WTC11 (cell line): ENCODE data around the gene IQCF6. TPM values are rescaled to one million over a fixed set of nuclear protein-coding genes. Genes with fewer than 3 reads are reported as not detected.

Source experiments
- JAZF1 ChIP-seq: fragments of 250-450 bp; sonication (Bioruptor Pico); IDR thresholded peaks from 2 replicates; pipeline ENCODE4 v1.9.0; 2021; ENCODE audit warnings: moderate library complexity, mild to moderate bottlenecking, inconsistent platforms
- JUN ChIP-seq: sonication (generic); formaldehyde crosslinking; IDR thresholded peaks from 2 replicates; pipeline ENCODE4 v1.8.0; 2023; ENCODE audit warnings: mild to moderate bottlenecking, missing genetic modification reagents
- MYBL2 ChIP-seq: sonication (generic); formaldehyde crosslinking; IDR thresholded peaks from 2 replicates; pipeline ENCODE4 v1.8.1; 2023; ENCODE audit warnings: mild to moderate bottlenecking, moderate library complexity, missing genetic modification reagents
- NFE2L1 ChIP-seq: sonication (generic); formaldehyde crosslinking; IDR thresholded peaks from 2 replicates; pipeline ENCODE4 v1.8.1; 2023; ENCODE audit warnings: missing genetic modification reagents
- NR1H2 ChIP-seq: sonication (generic); formaldehyde crosslinking; IDR thresholded peaks from 2 replicates; pipeline ENCODE4 v1.9.0; 2021; ENCODE audit warnings: mild to moderate bottlenecking, moderate library complexity, missing genetic modification reagents
- NR2C2 ChIP-seq: sonication (generic); formaldehyde crosslinking; IDR thresholded peaks from 2 replicates; pipeline ENCODE4 v1.8.0; 2022; ENCODE audit warnings: mild to moderate bottlenecking, missing genetic modification reagents
- TEAD4 ChIP-seq: sonication (generic); formaldehyde crosslinking; IDR thresholded peaks from 2 replicates; pipeline ENCODE4 v1.8.0; 2022; ENCODE audit warnings: mild to moderate bottlenecking, missing genetic modification reagents
- ZNF263 ChIP-seq: sonication (generic); formaldehyde crosslinking; IDR thresholded peaks from 2 replicates; pipeline ENCODE4 v1.8.1; 2022; ENCODE audit warnings: low read depth, mild to moderate bottlenecking, moderate library complexity, missing genetic modification reagents
- total RNA-seq: library from RNA; stranded (reverse); gene quantifications from 3 replicates; pipeline ENCODE4 v1.2.3, GENCODE V29; 2021
- TF ChIP-seq, protein P1 (sequence below): fragments of 200-600 bp; IDR thresholded peaks from 2 replicates; pipeline ENCODE4 v1.8.0; 2022; ENCODE audit warnings: antibody characterized with exemption
- TF ChIP-seq, protein P2 (sequence below): fragments of 250-450 bp; sonication (Bioruptor Pico); conservative IDR thresholded peaks from 2 replicates; pipeline ENCODE4 v1.9.0; 2021; ENCODE audit warnings: mild to moderate bottlenecking
- TF ChIP-seq, protein P3 (sequence below): fragments of 250-450 bp; sonication (Bioruptor Pico); IDR thresholded peaks from 2 replicates; pipeline ENCODE4 v1.9.0; 2021; ENCODE audit warnings: moderate library complexity, mild to moderate bottlenecking, inconsistent platforms, borderline replicate concordance
- TF ChIP-seq, protein P4 (sequence below): fragments of 250-450 bp; sonication (Bioruptor Pico); IDR thresholded peaks from 2 replicates; pipeline ENCODE4 v1.9.0; 2021; ENCODE audit warnings: mild to moderate bottlenecking
- TF ChIP-seq, protein P5 (sequence below): sonication (generic); formaldehyde crosslinking; IDR thresholded peaks from 2 replicates; pipeline ENCODE4 v1.8.0; 2022; ENCODE audit warnings: mild to moderate bottlenecking, missing genetic modification reagents
- TF ChIP-seq, protein P6 (sequence below): fragments of 250-450 bp; sonication (Bioruptor Pico); IDR thresholded peaks from 2 replicates; pipeline ENCODE4 v1.9.0; 2021; ENCODE audit warnings: mild to moderate bottlenecking, borderline replicate concordance
- TF ChIP-seq, protein P7 (sequence below): sonication (generic); formaldehyde crosslinking; IDR thresholded peaks from 2 replicates; pipeline ENCODE4 v1.8.1; 2023; ENCODE audit warnings: mild to moderate bottlenecking, missing genetic modification reagents, moderate library complexity
- TF ChIP-seq, protein P8 (sequence below): sonication (generic); formaldehyde crosslinking; IDR thresholded peaks from 2 replicates; pipeline ENCODE4 v1.8.0; 2023; ENCODE audit warnings: missing genetic modification reagents, mild to moderate bottlenecking, borderline replicate concordance
- TF ChIP-seq, protein P9 (sequence below): fragments of 250-450 bp; sonication (Bioruptor Pico); IDR thresholded peaks from 2 replicates; pipeline ENCODE4 v2.1.2; 2022; ENCODE audit warnings: mild to moderate bottlenecking, moderate library complexity

The IQCF6 gene
- total RNA-seq, 1 experiment from 2014 or later = not detected

DNA sequence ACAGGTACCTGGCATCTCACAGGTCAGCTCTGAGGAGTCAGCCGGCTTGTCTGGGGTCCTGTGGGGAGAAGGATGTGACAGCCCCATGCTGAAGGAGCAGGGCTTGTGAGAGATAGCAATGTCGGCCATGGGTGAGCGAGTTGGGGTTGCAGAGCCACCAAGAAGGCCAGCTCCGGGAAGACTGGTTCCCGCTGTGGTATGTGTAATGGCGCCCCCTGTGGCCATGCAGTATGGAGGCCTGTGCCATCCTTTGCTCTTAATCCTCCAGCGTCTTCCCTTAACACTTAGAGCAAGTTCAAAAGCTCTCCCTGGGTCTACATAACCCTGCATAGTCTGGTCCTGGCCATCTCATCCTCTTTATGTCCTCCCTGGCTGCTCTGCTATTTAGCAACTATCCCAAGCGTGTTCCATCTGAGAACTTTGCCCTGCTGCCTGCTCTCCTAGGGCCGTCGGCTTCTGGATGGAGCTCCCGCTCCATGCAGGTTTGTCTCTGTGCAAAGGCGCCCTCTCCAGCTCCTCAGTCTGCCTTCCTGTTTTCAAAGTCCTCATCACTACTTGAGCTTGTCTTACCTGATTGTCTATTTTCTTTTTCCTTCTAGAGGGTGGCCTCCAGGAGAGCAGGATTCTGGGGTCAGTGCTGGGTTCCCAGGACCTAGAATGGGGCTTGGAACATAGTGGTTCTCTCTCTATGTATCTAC, 40.8 kb upstream of the IQCF6 start (continued):
- TF ChIP-seq, protein P1, sequence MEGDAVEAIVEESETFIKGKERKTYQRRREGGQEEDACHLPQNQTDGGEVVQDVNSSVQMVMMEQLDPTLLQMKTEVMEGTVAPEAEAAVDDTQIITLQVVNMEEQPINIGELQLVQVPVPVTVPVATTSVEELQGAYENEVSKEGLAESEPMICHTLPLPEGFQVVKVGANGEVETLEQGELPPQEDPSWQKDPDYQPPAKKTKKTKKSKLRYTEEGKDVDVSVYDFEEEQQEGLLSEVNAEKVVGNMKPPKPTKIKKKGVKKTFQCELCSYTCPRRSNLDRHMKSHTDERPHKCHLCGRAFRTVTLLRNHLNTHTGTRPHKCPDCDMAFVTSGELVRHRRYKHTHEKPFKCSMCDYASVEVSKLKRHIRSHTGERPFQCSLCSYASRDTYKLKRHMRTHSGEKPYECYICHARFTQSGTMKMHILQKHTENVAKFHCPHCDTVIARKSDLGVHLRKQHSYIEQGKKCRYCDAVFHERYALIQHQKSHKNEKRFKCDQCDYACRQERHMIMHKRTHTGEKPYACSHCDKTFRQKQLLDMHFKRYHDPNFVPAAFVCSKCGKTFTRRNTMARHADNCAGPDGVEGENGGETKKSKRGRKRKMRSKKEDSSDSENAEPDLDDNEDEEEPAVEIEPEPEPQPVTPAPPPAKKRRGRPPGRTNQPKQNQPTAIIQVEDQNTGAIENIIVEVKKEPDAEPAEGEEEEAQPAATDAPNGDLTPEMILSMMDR = peak; percentile 76
- TF ChIP-seq, protein P2, sequence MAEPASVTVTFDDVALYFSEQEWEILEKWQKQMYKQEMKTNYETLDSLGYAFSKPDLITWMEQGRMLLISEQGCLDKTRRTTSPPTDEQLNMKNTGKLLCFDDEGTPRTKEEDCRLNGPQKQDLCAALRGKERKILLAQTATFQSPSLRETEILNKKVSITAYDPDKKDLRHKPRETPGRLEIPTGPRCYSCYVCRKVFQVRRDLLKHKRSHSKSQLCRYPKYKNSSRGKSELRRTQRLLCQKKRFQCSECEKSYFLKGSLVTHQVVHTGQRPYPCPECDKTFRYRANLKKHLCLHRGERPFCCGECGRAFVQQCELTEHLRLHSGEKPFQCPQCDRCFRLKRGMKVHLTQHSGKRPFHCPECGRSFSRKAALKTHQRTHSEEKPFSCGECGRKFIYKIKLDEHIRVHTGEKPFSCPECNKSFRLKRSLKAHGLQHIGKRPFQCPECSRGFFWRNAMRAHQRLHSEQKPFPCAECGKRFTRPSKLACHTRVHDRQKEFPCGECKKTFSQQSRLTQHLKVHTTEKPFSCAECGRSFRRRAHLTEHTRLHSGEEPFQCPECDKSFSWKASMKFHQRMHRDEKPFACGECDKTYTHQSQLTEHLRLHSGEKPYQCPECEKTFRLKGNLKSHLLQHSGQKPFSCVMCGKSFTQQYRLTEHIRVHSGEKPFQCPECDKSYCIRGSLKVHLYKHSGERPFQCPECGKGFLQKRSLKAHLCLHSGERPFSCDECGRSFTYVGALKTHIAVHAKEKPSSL (CRISPR knock-in tag) = no peak
- TF ChIP-seq JAZF1 (CRISPR knock-in tag) (no peak), NR2C2 (no peak), JUN (CRISPR knock-in tag) (no peak), NR1H2 (CRISPR knock-in tag) (no peak), MYBL2 (CRISPR knock-in tag) (no peak), NFE2L1 (CRISPR knock-in tag) (no peak), ZNF263 (CRISPR knock-in tag) (no peak), TEAD4 (peak; percentile 29; the same call in 1 of the 2 replicates)
- TF ChIP-seq, protein P3, sequence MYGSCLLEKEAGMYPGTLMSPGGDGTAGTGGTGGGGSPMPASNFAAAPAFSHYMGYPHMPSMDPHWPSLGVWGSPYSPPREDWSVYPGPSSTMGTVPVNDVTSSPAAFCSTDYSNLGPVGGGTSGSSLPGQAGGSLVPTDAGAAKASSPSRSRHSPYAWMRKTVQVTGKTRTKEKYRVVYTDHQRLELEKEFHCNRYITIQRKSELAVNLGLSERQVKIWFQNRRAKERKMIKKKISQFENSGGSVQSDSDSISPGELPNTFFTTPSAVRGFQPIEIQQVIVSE = no peak
- TF ChIP-seq, protein P4, sequence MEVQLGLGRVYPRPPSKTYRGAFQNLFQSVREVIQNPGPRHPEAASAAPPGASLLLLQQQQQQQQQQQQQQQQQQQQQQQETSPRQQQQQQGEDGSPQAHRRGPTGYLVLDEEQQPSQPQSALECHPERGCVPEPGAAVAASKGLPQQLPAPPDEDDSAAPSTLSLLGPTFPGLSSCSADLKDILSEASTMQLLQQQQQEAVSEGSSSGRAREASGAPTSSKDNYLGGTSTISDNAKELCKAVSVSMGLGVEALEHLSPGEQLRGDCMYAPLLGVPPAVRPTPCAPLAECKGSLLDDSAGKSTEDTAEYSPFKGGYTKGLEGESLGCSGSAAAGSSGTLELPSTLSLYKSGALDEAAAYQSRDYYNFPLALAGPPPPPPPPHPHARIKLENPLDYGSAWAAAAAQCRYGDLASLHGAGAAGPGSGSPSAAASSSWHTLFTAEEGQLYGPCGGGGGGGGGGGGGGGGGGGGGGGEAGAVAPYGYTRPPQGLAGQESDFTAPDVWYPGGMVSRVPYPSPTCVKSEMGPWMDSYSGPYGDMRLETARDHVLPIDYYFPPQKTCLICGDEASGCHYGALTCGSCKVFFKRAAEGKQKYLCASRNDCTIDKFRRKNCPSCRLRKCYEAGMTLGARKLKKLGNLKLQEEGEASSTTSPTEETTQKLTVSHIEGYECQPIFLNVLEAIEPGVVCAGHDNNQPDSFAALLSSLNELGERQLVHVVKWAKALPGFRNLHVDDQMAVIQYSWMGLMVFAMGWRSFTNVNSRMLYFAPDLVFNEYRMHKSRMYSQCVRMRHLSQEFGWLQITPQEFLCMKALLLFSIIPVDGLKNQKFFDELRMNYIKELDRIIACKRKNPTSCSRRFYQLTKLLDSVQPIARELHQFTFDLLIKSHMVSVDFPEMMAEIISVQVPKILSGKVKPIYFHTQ (CRISPR knock-in tag) = no peak
- TF ChIP-seq, protein P5, sequence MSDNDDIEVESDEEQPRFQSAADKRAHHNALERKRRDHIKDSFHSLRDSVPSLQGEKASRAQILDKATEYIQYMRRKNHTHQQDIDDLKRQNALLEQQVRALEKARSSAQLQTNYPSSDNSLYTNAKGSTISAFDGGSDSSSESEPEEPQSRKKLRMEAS (CRISPR knock-in tag) = peak; percentile 48; the same call in 1 of the 2 replicates
- TF ChIP-seq, protein P6, sequence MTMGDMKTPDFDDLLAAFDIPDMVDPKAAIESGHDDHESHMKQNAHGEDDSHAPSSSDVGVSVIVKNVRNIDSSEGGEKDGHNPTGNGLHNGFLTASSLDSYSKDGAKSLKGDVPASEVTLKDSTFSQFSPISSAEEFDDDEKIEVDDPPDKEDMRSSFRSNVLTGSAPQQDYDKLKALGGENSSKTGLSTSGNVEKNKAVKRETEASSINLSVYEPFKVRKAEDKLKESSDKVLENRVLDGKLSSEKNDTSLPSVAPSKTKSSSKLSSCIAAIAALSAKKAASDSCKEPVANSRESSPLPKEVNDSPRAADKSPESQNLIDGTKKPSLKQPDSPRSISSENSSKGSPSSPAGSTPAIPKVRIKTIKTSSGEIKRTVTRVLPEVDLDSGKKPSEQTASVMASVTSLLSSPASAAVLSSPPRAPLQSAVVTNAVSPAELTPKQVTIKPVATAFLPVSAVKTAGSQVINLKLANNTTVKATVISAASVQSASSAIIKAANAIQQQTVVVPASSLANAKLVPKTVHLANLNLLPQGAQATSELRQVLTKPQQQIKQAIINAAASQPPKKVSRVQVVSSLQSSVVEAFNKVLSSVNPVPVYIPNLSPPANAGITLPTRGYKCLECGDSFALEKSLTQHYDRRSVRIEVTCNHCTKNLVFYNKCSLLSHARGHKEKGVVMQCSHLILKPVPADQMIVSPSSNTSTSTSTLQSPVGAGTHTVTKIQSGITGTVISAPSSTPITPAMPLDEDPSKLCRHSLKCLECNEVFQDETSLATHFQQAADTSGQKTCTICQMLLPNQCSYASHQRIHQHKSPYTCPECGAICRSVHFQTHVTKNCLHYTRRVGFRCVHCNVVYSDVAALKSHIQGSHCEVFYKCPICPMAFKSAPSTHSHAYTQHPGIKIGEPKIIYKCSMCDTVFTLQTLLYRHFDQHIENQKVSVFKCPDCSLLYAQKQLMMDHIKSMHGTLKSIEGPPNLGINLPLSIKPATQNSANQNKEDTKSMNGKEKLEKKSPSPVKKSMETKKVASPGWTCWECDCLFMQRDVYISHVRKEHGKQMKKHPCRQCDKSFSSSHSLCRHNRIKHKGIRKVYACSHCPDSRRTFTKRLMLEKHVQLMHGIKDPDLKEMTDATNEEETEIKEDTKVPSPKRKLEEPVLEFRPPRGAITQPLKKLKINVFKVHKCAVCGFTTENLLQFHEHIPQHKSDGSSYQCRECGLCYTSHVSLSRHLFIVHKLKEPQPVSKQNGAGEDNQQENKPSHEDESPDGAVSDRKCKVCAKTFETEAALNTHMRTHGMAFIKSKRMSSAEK (CRISPR knock-in tag) = no peak
- TF ChIP-seq, protein P7, sequence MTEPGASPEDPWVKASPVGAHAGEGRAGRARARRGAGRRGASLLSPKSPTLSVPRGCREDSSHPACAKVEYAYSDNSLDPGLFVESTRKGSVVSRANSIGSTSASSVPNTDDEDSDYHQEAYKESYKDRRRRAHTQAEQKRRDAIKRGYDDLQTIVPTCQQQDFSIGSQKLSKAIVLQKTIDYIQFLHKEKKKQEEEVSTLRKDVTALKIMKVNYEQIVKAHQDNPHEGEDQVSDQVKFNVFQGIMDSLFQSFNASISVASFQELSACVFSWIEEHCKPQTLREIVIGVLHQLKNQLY (CRISPR knock-in tag) = no peak
- TF ChIP-seq, protein P8, sequence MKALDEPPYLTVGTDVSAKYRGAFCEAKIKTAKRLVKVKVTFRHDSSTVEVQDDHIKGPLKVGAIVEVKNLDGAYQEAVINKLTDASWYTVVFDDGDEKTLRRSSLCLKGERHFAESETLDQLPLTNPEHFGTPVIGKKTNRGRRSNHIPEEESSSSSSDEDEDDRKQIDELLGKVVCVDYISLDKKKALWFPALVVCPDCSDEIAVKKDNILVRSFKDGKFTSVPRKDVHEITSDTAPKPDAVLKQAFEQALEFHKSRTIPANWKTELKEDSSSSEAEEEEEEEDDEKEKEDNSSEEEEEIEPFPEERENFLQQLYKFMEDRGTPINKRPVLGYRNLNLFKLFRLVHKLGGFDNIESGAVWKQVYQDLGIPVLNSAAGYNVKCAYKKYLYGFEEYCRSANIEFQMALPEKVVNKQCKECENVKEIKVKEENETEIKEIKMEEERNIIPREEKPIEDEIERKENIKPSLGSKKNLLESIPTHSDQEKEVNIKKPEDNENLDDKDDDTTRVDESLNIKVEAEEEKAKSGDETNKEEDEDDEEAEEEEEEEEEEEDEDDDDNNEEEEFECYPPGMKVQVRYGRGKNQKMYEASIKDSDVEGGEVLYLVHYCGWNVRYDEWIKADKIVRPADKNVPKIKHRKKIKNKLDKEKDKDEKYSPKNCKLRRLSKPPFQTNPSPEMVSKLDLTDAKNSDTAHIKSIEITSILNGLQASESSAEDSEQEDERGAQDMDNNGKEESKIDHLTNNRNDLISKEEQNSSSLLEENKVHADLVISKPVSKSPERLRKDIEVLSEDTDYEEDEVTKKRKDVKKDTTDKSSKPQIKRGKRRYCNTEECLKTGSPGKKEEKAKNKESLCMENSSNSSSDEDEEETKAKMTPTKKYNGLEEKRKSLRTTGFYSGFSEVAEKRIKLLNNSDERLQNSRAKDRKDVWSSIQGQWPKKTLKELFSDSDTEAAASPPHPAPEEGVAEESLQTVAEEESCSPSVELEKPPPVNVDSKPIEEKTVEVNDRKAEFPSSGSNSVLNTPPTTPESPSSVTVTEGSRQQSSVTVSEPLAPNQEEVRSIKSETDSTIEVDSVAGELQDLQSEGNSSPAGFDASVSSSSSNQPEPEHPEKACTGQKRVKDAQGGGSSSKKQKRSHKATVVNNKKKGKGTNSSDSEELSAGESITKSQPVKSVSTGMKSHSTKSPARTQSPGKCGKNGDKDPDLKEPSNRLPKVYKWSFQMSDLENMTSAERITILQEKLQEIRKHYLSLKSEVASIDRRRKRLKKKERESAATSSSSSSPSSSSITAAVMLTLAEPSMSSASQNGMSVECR = no peak
- TF ChIP-seq, protein P9, sequence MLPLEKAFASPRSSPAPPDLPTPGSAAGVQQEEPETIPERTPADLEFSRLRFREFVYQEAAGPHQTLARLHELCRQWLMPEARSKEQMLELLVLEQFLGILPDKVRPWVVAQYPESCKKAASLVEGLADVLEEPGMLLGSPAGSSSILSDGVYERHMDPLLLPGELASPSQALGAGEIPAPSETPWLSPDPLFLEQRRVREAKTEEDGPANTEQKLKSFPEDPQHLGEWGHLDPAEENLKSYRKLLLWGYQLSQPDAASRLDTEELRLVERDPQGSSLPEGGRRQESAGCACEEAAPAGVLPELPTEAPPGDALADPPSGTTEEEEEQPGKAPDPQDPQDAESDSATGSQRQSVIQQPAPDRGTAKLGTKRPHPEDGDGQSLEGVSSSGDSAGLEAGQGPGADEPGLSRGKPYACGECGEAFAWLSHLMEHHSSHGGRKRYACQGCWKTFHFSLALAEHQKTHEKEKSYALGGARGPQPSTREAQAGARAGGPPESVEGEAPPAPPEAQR (CRISPR knock-in tag) = no peak
